ENCODE results near the gene SERINC5. TPM values are rescaled to one million over a fixed set of nuclear protein-coding genes. Genes with fewer than 3 reads are reported as not detected.

The SERINC5 gene
- total and polyA plus RNA-seq, 2 of the 4 experiments (the other 2 are of a cell fraction) = 5.0 to 8.1 TPM

DNA sequence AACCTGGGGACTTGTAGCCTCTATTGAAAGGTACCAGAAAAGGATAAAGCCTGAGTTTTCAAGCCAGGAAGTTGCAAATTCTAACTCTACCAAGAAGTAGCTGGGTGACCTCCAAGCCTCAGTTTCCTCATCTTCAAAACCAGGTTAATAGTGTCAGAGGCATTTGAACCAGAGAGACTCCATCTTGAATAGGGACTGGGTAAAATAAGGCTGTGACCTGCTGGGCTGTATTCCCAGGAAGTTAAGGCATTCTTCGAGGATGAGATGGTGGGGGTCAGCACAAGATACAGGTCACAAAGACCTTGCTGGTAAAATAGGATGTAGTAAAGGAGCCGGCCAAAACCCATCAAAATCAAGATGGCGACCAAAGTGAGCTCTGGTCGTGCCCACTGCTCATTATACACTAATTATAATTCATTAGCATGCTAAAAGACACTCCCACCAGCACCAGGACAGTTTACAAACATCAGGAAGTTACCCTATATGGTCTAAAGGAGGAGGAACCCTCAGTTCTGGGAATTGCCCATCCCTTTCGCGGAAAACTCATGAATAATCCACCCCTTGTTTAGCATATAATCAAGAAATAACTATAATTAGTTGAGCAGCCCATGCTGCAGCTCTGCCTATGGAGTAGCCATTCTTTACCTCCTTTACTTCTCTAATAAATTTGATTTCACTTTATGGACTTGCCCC, 3.8 kb upstream of the SERINC5 start:
- Histone ChIP-seq H3K4ac (ENCODE audit: low read depth, low read length) (no peak overlapping the region), H2BK5ac (ENCODE audit: low read depth, low read length, poor library complexity, severe bottlenecking) (no peak overlapping the region), H3K4me2 (ENCODE audit: low read depth, low read length) (no peak overlapping the region), H2BK120ac (ENCODE audit: low read depth, low read length) (no peak overlapping the region), H3K14ac (replicated peaks; ENCODE audit: low read depth, low read length) (no peak overlapping the region), H3K56ac (ENCODE audit: extremely low read depth, insufficient read depth, low read length) (no peak overlapping the region), H4K8ac (ENCODE audit: low read depth in 2 of 2, low read length in 2 of 2) (no peak overlapping the region), H2AK9ac (replicated peaks; ENCODE audit: low read depth, low read length, poor library complexity) (no peak overlapping the region), H4K5ac (ENCODE audit: low read depth, low read length) (no peak overlapping the region), H3K18ac (ENCODE audit: low read depth, low read length) (no peak overlapping the region), H2BK15ac (ENCODE audit: low read depth, low read length) (no peak overlapping the region), H3K27ac (ENCODE audit: insufficient read depth, low read length) (no peak overlapping the region), H3K4me3 (ENCODE audit: insufficient read depth, low read depth, low read length) (no peak overlapping the region), H3K9ac (ENCODE audit: low read depth, low read length) (no peak overlapping the region), H3K9me1 (ENCODE audit: insufficient read depth, low read length) (no peaks in the 10 kb centered on the region), H3K23ac (ENCODE audit: low read depth, low read length) (no peak overlapping the region), H2AFZ (replicated peaks; ENCODE audit: low read length, poor library complexity) (no peak overlapping the region), H3K9me3 (ENCODE audit: control insufficient read depth, insufficient read depth, low read length) (no peaks in the 10 kb centered on the region), H3K36me3 (ENCODE audit: control insufficient read depth, insufficient read depth, low read length) (no peaks in the 10 kb centered on the region), H3K79me1 (ENCODE audit: low read depth in 1 of 2, low read length in 2 of 2) (peaks cover 8 to 12% of the 10 kb centered on the region in 2 experiments; a peak in 3 of 4 replicates), H4K91ac (ENCODE audit: insufficient read depth, low read depth, low read length) (no peak overlapping the region), H2BK20ac (ENCODE audit: low read depth, low read length) (no peak overlapping the region), H2AK5ac (ENCODE audit: low read depth, low read length) (no peak overlapping the region), H3K4me1 (ENCODE audit: control insufficient read depth, insufficient read depth, low read length) (peaks cover 3% of the 10 kb centered on the region), H4K20me1 (ENCODE audit: insufficient read depth, low read length) (no peaks in the 10 kb centered on the region), H3K27me3 (ENCODE audit: control insufficient read depth, insufficient read depth, low read length) (no peaks in the 10 kb centered on the region)
- in situ Hi-C loops (cut with MboI; ENCODE audit: low sequenced_read_pairs) (no loop called here), dilution Hi-C loops (cut with HindIII; ENCODE audit: low sequenced_read_pairs, unreplicated experiment) (no loop called here), intact Hi-C loops (cut with micrococcal nuclease) (loop anchor here (5.0 kb wide), 1 partner anchor 167 kb away; no protein-coding TSS in a partner anchor)
- WGBS, 2 experiments (ENCODE audit: extremely low coverage in 2 of 2, insufficient read length in 1 of 2) = no CpG with 5 or more reads among the region's 6 CpGs
- ATAC-seq (ENCODE audit: low read depth) = no peak
- no peak for DNase-seq
- BruUV-seq (replicated peaks) = no TSS peak
- TF ChIP-seq RAD21 (IDR thresholded peaks at IDR 0.05; ENCODE audit: low read length) (no peak), CHD1 (IDR thresholded peaks at IDR 0.05; ENCODE audit: low read depth, low read length) (no peak), MXI1 (IDR thresholded peaks at IDR 0.05; ENCODE audit: borderline replicate concordance, low read depth, low read length) (no peak), BHLHE40 (IDR thresholded peaks at IDR 0.05; ENCODE audit: low read depth, low read length) (no peak), POLR2A (IDR thresholded peaks at IDR 0.05; ENCODE audit: low read depth, low read length) (no peak), MAZ (IDR thresholded peaks at IDR 0.05; ENCODE audit: borderline replicate concordance, low read depth, low read length) (no peak), MAFK (IDR thresholded peaks at IDR 0.05; ENCODE audit: low read depth, low read length) (no peak), RFX5 (IDR thresholded peaks at IDR 0.05; ENCODE audit: low read depth, low read length) (no peak), NFE2L2 (IDR thresholded peaks at IDR 0.05; ENCODE audit: low read depth, low read length) (no peak), RCOR1 (IDR thresholded peaks at IDR 0.05; ENCODE audit: insufficient replicate concordance, low read length) (no peak), CEBPB (IDR thresholded peaks at IDR 0.05; ENCODE audit: low read depth, low read length) (no peak), SMC3 (IDR thresholded peaks at IDR 0.05; ENCODE audit: low read depth, low read length) (no peak), FOS (IDR thresholded peaks at IDR 0.05; ENCODE audit: low read depth, low read length) (no peak)
- TF ChIP-seq, protein P1, sequence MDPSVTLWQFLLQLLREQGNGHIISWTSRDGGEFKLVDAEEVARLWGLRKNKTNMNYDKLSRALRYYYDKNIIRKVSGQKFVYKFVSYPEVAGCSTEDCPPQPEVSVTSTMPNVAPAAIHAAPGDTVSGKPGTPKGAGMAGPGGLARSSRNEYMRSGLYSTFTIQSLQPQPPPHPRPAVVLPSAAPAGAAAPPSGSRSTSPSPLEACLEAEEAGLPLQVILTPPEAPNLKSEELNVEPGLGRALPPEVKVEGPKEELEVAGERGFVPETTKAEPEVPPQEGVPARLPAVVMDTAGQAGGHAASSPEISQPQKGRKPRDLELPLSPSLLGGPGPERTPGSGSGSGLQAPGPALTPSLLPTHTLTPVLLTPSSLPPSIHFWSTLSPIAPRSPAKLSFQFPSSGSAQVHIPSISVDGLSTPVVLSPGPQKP (IDR thresholded peaks at IDR 0.05; ENCODE audit: borderline replicate concordance, low read depth, low read length) = no peak
- TF ChIP-seq, protein P2, sequence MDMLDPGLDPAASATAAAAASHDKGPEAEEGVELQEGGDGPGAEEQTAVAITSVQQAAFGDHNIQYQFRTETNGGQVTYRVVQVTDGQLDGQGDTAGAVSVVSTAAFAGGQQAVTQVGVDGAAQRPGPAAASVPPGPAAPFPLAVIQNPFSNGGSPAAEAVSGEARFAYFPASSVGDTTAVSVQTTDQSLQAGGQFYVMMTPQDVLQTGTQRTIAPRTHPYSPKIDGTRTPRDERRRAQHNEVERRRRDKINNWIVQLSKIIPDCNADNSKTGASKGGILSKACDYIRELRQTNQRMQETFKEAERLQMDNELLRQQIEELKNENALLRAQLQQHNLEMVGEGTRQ (IDR thresholded peaks at IDR 0.05; ENCODE audit: low read depth, low read length) = no peak
- TF ChIP-seq, protein P3, sequence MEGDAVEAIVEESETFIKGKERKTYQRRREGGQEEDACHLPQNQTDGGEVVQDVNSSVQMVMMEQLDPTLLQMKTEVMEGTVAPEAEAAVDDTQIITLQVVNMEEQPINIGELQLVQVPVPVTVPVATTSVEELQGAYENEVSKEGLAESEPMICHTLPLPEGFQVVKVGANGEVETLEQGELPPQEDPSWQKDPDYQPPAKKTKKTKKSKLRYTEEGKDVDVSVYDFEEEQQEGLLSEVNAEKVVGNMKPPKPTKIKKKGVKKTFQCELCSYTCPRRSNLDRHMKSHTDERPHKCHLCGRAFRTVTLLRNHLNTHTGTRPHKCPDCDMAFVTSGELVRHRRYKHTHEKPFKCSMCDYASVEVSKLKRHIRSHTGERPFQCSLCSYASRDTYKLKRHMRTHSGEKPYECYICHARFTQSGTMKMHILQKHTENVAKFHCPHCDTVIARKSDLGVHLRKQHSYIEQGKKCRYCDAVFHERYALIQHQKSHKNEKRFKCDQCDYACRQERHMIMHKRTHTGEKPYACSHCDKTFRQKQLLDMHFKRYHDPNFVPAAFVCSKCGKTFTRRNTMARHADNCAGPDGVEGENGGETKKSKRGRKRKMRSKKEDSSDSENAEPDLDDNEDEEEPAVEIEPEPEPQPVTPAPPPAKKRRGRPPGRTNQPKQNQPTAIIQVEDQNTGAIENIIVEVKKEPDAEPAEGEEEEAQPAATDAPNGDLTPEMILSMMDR (conservative IDR thresholded peaks at IDR 0.05; ENCODE audit: low read depth, low read length) = no peak
- ChIA-PET POLR2A (ENCODE audit: unreplicated experiment) (no interaction called here), CTCF (no interaction called here)
